Measurements from ENCODE around the gene CDYL2.

DNA sequence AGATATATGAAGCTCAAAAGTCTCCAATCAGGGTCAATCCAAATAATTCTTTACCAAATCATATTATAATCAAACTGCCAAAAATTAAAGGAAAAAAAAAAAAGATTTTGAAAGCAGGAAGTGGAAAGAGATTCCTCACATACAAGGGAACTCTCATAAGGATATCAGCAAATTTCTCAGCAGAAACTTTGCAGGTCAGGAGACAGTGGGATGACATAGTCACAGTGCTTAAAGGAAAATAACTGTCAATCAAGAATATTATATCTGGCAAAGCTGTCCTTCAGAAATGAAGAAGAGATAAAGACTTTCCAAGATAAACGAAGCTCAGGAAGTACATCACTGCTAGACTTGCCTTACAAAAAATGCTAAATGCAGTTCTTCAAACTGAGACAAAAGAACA, 40.0 kb upstream of the CDYL2 start:
- no peak for TF ChIP-seq POLR2AphosphoS5 (IDR thresholded peaks at IDR 0.05)
- TF ChIP-seq CTCF (IDR thresholded peaks at IDR 0.05; ENCODE audit: poor library complexity, severe bottlenecking): no peak
- no peak for TF ChIP-seq EP300 (conservative IDR thresholded peaks at IDR 0.05; ENCODE audit: poor library complexity, severe bottlenecking)
- TF ChIP-seq EZH2 (IDR thresholded peaks at IDR 0.05; ENCODE audit: borderline replicate concordance, insufficient read depth, low read length, poor library complexity, severe bottlenecking): no peak
- no peak for TF ChIP-seq SMC3 (conservative IDR thresholded peaks at IDR 0.05; ENCODE audit: poor library complexity)
- no peak for TF ChIP-seq RAD21 (conservative IDR thresholded peaks at IDR 0.05)
- TF ChIP-seq TAF1 (IDR thresholded peaks at IDR 0.05; ENCODE audit: low read depth): no peak
